Thoracic aorta (tissue), 2 donors: ENCODE measurements around the gene PES1. TPM values are rescaled to one million over a fixed set of nuclear protein-coding genes. Genes with fewer than 3 reads are reported as not detected.

Experiments
- ATAC-seq: fragments of 150-250 bp; one replicate; pipeline ENCODE4 v1.8.0; 2017; ENCODE audit warnings: low read depth; ENCODE audit not compliant: insufficient number of reproducible peaks, low FRiP score
- DNase-seq: peaks from one replicate; pipeline ENCODE4 v3.0.0-alpha.2; 2020; ENCODE audit warnings: low spot score
- H3K27ac ChIP-seq, 2 donors: fragments of 200-600 bp; sonication (generic); 1 replicate in 1 of 2; 2 replicates in 1 of 2; pipeline ENCODE4 v1.5.1; 2016; ENCODE audit warnings: mild to moderate bottlenecking in 2 of 2, moderate library complexity in 2 of 2
- H3K27me3 ChIP-seq: fragments of 200-600 bp; sonication (generic); replicated peaks from 2 replicates; pipeline ENCODE4 v1.6.0; 2016; ENCODE audit warnings: mild to moderate bottlenecking; ENCODE audit not compliant: insufficient read depth
- H3K36me3 ChIP-seq: fragments of 200-600 bp; sonication (generic); one replicate; pipeline ENCODE4 v1.5.1; 2016
- H3K4me1 ChIP-seq, 2 donors: fragments of 200-600 bp; sonication (generic); 1 replicate in 1 of 2; 2 replicates in 1 of 2; pipeline versions ENCODE4 v1.5.1 to v1.6.0; 2016; ENCODE audit warnings: low read depth in 2 of 2, mild to moderate bottlenecking in 1 of 2; ENCODE audit not compliant: control insufficient read depth in 1 of 2
- H3K4me3 ChIP-seq: fragments of 200-600 bp; sonication (generic); 2 replicates; pipeline ENCODE4 v1.5.1; 2016; ENCODE audit warnings: mild to moderate bottlenecking
- H3K9me3 ChIP-seq: fragments of 200-600 bp; sonication (generic); 2 replicates; pipeline ENCODE4 v1.5.1; 2016
- CTCF ChIP-seq: fragments of 200-600 bp; sonication (generic); IDR thresholded peaks from one replicate; pipeline ENCODE4 v1.5.1; 2019; ENCODE audit warnings: antibody characterized with exemption
- total RNA-seq, 2 donors: library from RNA; depleted of rRNA; stranded (reverse); fragments of >200 nt; gene quantifications; one replicate each; pipeline versions ENCODE4 v1.1.0 to v1.2.3, GENCODE V29; 2016

PES1 gene
- total RNA-seq, 2 donors from 2014 or later: 30.5 to 58.6 TPM

DNA sequence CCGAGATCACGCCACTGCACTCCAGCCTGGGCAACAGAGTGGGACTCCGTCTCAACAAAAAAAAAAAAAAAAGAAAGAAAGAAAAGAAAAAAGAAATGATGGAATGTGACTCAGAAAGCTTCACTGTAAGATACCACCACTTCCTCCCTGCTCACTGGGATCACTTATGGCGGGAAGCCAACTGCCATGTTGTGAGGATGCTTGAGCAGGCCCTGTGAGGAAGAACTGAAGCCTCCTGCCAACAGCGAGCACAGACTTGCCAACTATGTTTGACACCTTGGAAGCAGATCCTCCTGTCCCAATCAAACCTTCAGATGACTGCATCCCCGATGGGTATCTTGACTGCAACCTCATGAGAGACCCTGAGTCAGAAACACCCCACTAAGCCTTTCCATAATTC is 53.4 kb downstream of the PES1 start:
- DNase-seq (no peak), ATAC-seq (no peak)
- Histone ChIP-seq H3K4me1 (peaks cover 0 to 12% of the 10 kb centered on the region in 2 donors), H3K27me3 (no peaks in the 10 kb centered on the region), H3K36me3 (no peaks in the 10 kb centered on the region), H3K9me3 (no peaks in the 10 kb centered on the region), H3K27ac (no peak overlapping the region), H3K4me3 (no peak overlapping the region)
- TF ChIP-seq CTCF: no peak

DNA sequence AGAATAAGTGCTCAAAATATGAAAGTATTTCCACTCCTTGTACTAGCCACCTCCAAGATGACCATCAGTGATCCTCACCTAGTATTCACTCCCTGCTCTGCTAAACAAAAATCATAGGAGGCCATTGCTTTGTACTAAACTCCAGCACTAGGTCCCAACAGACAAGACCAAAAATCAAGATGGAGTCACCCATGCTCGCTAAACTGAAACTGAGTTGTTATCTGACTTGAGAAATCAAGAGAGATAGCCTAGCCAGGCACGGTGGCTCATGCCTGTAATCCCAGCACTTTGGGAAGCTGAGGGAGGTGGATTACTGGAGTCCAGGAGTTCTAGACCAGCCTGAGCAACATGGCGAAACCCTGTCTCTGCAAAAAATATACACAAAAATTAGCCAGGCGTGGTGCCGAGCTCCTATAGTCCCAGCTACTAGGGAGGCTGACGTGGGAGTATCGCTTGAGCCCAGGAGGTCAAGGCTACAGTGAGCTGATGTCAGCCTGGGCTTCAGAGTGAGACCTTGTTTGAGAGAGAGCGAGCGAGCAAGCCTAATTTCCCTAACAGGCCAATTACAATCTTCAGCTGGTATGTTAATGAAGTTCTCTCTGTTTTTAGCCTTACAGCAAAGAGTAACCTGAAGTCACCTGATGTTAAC is 54.5 kb downstream of the PES1 start:
- peaks cover 0 to 6% of the 10 kb centered on the region in 2 donors for H3K4me1 ChIP-seq
- H3K27ac ChIP-seq: no peak overlapping the region
- no peaks in the 10 kb centered on the region for H3K27me3 ChIP-seq
- TF ChIP-seq CTCF: no peak
- no peaks in the 10 kb centered on the region for H3K36me3 ChIP-seq
- H3K4me3 ChIP-seq: no peak overlapping the region
- ATAC-seq (no peak), DNase-seq (no peak)
- no peaks in the 10 kb centered on the region for H3K9me3 ChIP-seq

DNA sequence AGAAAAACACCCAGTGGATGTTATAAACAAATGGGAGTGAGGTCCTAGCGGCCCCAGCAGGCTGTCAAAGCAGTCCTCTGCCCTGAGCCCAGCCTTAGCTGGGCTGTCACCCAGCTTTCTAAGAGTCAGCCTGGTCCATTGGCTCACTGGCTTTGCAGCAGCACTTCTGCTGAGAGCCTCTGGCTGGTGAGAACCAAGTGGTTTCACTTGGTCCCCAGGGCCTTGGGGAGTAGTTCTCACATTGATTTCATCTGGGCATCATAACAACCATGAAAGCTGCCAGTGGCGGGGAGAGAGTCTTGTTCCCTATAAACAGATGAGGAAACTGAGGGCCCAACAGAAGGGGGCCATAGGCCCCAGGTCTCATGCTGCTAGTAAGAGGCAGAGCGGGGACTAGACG is 56.5 kb downstream of the PES1 start:
- Histone ChIP-seq H3K27me3 (no peaks in the 10 kb centered on the region), H3K4me1 (no peaks in the 10 kb centered on the region), H3K4me3 (no peak overlapping the region), H3K9me3 (no peaks in the 10 kb centered on the region), H3K36me3 (no peaks in the 10 kb centered on the region), H3K27ac (no peak overlapping the region)
- no peak for TF ChIP-seq CTCF
- no peak for DNase-seq
- ATAC-seq: no peak

- Histone ChIP-seq H3K27ac (no peak overlapping the region), H3K4me3 (no peak overlapping the region), H3K27me3 (no peaks in the 10 kb centered on the region), H3K4me1 (no peaks in the 10 kb centered on the region), H3K9me3 (no peaks in the 10 kb centered on the region), H3K36me3 (no peaks in the 10 kb centered on the region)
- TF ChIP-seq CTCF: no peak
- no peak for ATAC-seq
- DNase-seq: no peak
Measured at GRCh38 chr22:30531651-30532608, 59.8 kb downstream of the PES1 start.

- Histone ChIP-seq H3K4me3 (no peak overlapping the region), H3K27ac (no peak overlapping the region), H3K9me3 (no peaks in the 10 kb centered on the region), H3K27me3 (no peaks in the 10 kb centered on the region), H3K4me1 (no peaks in the 10 kb centered on the region), H3K36me3 (no peaks in the 10 kb centered on the region)
- no peak for DNase-seq
- ATAC-seq: no peak
- TF ChIP-seq CTCF: no peak
Measured at GRCh38 chr22:30526656-30527055, 65.1 kb downstream of the PES1 start.
